ENCODE measurements around the gene FXYD6.

- TF ChIP-seq CTCF (IDR thresholded peaks at IDR 0.05) (no peak), EP300 (IDR thresholded peaks at IDR 0.05; ENCODE audit: borderline replicate concordance in 1 of 2, low read depth in 1 of 2, low read length in 1 of 2) (no peak), MXI1 (IDR thresholded peaks at IDR 0.05; ENCODE audit: low read depth, low read length) (no peak), POLR2AphosphoS5 (IDR thresholded peaks at IDR 0.05; ENCODE audit: low read depth, low read length) (no peak), CHD2 (IDR thresholded peaks at IDR 0.05; ENCODE audit: low read length, partially characterized antibody) (no peak), GABPA (IDR thresholded peaks at IDR 0.05; ENCODE audit: low read depth) (no peak), TCF12 (IDR thresholded peaks at IDR 0.05) (no peak), MAX (IDR thresholded peaks at IDR 0.05; ENCODE audit: low read depth) (no peak), RFX5 (IDR thresholded peaks at IDR 0.05; ENCODE audit: low read length) (no peak), REST (IDR thresholded peaks at IDR 0.05; ENCODE audit: low read depth, low read length) (no peak), RAD21 (IDR thresholded peaks at IDR 0.05; ENCODE audit: low read length) (no peak), SIN3A (IDR thresholded peaks at IDR 0.05; ENCODE audit: borderline replicate concordance, low read depth, low read length) (no peak), NFIC (IDR thresholded peaks at IDR 0.05; ENCODE audit: borderline replicate concordance) (no peak), TEAD4 (IDR thresholded peaks at IDR 0.05; ENCODE audit: borderline replicate concordance, insufficient read depth) (no peak)
Measured at GRCh38 chr11:117883063-117883462, 6.6 kb upstream of the FXYD6 start.
